GM19397 (cell line): ENCODE results near the gene CALN1.

ENCODE experiments used
- ATAC-seq: cut with Tn5 transposase; IDR thresholded peaks from one replicate; pipeline ENCODE4 v1.9.1; 2021; ENCODE audit warnings: mild to moderate bottlenecking, moderate library complexity; ENCODE audit not compliant: unreplicated experiment

Gene CALN1

DNA sequence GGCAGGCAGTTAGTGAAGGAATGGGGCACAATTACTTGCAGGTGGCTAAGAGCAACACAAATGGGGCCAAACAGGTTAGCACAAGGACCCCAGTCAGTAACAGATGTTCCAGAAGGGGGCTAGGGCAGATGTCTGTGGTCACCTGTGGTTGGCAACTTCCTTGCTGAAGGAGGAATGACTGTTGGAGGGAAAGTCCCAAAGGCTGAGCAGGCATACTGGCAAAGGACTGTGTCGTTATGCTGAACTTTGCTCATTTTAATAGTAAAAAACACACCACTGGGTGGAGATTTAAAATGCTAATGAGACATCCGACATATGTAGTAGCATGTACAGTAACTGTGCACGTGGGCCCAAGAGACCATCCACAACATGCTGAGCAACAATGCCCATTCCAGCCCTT is 511.6 kb downstream of the CALN1 start:
- ATAC-seq, result no peak

DNA sequence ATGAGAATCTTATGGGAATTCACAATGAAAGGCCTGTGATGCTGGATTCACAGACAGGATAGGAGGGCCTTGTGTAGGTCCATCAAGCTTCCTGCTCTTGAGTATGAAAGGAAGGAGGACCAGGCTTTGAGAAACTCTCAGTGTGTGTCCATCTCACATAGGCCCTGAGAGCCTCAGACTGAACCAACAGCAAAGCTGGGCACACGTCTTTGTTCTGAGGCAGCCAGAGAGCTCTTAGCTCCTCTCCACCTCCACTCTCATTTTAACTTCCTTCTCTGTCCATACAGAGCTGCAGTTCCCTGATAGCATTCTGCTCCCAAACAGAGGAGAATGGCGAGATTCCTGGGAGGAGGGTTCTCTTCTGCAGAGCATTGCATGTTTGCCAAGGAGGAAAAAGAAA is 515.6 kb downstream of the CALN1 start:
- no peak for ATAC-seq

DNA sequence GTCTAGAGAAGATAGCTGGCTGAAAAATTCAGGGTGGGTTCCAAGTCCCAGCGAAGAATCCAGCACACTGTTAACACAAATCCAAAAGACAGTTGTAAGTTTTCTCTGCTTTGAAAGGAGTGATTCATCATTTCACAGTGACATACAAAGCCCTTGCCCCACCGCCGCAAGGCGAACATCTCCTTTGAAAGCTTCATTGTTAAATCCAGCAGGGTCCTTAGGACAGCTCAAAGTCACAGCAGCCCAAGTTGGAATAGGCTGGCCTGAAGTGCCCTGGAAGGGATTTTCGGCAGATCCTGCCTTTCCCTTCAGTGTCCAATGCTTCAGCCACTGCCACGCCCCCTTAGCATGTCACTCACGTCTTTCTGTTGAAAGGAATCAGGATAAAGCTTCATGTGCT is 526.1 kb downstream of the CALN1 start:
- ATAC-seq, result no peak

GRCh38 chr7:71885487-71885886 is 526.7 kb downstream of the CALN1 start:
- ATAC-seq, result no peak

- no peak for ATAC-seq
Measured at GRCh38 chr7:71883415-71883814, 528.7 kb downstream of the CALN1 start.

DNA sequence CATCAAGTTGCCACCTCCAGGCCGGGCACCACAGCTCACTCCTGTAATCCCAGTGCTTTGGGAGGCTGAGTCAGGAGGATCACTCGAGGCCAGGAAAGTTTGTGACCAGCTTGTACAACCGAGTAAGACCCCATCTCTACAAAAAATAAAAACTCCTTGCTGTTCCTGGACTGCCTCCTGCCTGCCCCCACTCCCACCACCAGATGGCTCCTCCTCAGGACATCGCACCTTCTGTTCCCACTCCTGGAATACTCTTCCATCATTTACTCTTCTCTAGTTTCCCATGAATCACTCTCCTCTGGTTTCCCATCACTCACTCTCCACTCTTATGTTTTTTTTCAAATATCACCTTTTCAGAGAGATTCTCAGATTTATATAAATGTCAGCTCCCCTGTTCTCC is 540.7 kb downstream of the CALN1 start:
- ATAC-seq, result no peak

- ATAC-seq, result no peak
Measured at GRCh38 chr7:71870812-71871211, 541.3 kb downstream of the CALN1 start.

- no peak for ATAC-seq
Measured at GRCh38 chr7:71868797-71869196, 543.3 kb downstream of the CALN1 start.

DNA sequence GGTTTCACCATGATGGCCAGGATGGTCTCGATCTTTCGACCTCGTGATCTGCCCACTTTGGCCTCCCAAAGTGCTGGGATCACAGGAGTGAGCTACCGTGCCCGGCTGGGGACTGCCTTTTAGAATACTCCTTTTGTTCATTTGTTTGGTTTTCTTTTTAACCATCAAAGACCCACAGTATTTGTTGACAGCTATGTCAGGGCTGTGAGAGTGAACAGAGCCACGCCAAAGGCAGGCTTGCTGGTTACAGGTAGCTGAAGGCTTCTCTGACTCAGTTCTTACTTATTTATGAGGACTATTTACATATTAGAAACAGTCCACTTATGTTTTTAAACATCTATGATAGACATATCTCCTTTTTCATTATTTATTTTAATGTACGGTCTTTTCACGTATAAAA is 544.5 kb downstream of the CALN1 start:
- no peak for ATAC-seq

DNA sequence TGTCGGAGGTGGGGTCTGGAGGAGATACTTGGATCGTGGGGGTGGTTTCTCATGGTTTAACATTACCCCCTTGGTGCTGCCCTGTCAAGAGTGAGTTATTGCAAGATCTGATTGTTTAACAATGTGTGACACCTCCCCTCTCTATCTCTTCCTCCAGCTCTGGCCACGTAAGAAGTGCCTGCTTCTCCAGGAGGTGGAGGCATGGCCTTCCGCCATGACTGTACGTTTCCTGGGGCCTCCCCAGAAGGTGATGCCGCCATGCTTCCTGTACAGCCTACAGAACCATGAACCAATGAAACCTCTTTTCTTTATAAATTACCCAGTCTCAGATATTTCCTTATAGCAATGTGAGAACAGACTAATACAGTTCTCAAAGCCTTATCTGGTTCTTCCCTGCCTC is 547.0 kb downstream of the CALN1 start:
- ATAC-seq, result no peak

GRCh38 chr7:71864130-71864529 is 548.0 kb downstream of the CALN1 start:
- no peak for ATAC-seq

- no peak for ATAC-seq
Measured at GRCh38 chr7:71860572-71860971, 551.6 kb downstream of the CALN1 start.

GRCh38 chr7:71857338-71857737 is 554.8 kb downstream of the CALN1 start:
- ATAC-seq, result no peak

GRCh38 chr7:71854546-71855397 is 557.4 kb downstream of the CALN1 start:
- no peak for ATAC-seq

- no peak for ATAC-seq
Measured at GRCh38 chr7:71851776-71852498, 560.2 kb downstream of the CALN1 start.

DNA sequence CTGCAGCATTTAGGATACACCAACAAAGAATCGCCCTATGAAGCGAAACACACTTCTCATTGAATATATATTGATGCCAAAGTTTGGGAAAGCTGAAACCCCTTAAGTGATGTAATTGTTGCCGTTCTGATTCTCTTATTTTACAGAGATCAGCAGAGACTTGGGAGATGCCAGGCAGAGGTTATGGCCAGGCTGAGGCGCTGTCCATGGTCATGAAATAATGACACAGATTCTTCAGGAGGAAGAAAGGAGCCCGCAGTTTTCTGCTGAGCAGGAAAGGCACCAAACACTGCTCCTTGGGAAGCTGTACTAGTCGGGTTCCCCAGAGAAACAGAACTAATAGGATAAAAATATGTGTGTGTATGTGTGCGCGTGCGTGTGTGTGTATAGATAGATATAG is 566.0 kb downstream of the CALN1 start:
- ATAC-seq, result no peak

DNA sequence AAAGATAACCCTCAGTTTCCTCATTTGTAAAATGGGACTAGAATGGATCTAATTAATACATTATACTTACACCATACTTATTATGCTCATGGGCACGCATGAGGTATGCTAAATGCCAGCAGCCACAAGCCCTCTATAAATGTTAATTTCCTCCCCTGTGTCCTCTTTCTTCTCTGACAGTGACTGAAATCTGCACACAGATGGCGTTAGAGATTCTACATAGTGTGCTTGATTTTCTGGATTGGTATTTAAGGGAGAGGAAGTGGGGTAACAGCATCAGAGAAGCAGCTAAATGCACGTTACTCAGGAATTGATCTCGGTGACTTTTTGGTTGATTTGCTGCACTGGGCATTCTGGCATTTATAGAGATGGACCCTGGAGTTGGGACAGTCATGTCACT is 568.5 kb downstream of the CALN1 start:
- ATAC-seq, result no peak

DNA sequence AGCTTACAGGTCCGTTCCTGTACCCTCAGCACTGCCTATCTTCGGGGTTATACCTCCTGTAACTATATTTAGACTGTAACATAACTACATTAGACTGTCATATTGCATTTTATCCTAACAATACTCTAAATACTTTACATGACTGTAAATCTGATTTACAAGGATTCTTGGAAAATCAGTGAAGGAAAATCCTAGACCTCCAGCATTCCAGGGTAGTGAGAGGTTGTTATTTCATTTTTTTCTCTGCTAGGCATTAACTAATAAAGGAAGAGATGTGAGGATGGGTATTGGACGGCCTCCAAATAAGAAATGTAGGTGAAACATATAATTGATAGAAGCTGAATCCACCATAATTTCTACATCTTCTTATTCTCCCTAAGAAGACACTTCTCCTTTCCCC is 569.4 kb downstream of the CALN1 start:
- no peak for ATAC-seq

GRCh38 chr7:71842381-71842780 is 569.8 kb downstream of the CALN1 start:
- ATAC-seq, result no peak

GRCh38 chr7:71835056-71835455 is 577.1 kb downstream of the CALN1 start:
- ATAC-seq, result no peak

GRCh38 chr7:71829515-71829914 is 582.6 kb downstream of the CALN1 start:
- no peak for ATAC-seq

DNA sequence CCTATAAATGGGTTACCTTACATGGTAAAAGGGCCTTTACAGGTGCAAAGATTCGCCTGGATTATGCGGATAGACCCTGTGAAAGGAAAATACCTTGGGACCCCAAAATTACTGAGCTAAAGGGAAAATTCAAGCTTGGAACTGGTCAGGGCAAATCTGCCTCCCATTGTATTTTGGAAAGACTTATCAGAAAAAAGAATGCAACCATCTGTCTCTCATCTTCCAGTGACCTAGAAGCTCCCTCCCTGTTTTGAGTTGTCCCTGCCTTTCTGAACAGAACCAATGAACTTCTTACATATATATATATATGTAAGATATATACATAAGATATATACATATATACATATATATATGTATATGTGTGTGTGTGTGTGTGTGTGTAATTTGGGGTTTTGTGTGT is 583.8 kb downstream of the CALN1 start:
- no peak for ATAC-seq
